Inflammatory macrophage (primary cell): ENCODE measurements around the gene ERC2.

Experiments
- DNase-seq, 2 donors: peaks; one replicate each; pipeline ENCODE4 v3.0.0-alpha.2; 2020 to 2022

Gene ERC2

GRCh38 chr3:55538158-55538557 lies 930.1 kb downstream of the ERC2 start:
- DNase-seq, result no peak

GRCh38 chr3:55537563-55537962 lies 930.7 kb downstream of the ERC2 start:
- no peak for DNase-seq

GRCh38 chr3:55537129-55537528 lies 931.1 kb downstream of the ERC2 start:
- DNase-seq, result no peak

GRCh38 chr3:55534876-55535275 lies 933.4 kb downstream of the ERC2 start:
- DNase-seq, result no peak

DNA sequence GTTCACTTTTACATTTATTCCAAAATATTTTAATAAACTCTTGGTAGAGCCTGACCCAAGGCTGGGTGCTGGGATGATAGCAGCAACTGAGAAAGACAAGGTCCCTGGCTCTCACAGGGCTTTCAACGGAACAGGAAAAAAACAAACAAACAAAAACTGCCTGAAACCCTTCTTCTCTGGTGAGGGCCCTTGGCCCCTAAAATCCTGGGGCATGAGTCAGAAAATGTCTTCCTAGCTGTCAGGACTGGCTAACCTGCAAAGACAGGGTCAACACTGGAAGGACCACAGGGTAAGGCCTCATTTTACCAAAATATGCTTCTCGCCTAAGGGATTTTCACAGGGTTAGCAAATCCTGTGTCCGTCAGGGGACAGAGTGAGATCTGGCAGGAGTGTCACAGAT lies 935.5 kb downstream of the ERC2 start:
- no peak for DNase-seq

- DNase-seq, result no peak
These were observed 936.9 kb downstream of the ERC2 start for GRCh38 chr3:55531321-55531720.

DNA sequence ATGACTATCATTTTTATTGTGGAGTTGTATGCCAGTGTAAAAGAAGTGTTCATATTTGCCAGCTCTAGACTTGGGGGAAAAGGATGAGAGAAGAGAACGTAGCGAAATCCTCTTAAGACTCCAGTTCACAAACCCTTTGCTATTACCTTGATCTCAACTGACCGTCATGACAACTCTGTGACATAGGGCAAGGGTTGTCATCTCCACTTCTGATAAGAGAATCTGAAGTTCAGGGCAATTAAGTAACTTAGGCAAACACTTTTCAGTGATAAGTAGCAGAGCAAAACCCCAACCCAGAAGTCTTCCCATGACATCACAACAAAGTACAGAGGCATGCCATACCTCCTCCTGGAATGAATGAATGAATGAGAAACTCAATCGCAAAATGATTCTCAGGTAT lies 940.9 kb downstream of the ERC2 start:
- DNase-seq, result no peak

DNA sequence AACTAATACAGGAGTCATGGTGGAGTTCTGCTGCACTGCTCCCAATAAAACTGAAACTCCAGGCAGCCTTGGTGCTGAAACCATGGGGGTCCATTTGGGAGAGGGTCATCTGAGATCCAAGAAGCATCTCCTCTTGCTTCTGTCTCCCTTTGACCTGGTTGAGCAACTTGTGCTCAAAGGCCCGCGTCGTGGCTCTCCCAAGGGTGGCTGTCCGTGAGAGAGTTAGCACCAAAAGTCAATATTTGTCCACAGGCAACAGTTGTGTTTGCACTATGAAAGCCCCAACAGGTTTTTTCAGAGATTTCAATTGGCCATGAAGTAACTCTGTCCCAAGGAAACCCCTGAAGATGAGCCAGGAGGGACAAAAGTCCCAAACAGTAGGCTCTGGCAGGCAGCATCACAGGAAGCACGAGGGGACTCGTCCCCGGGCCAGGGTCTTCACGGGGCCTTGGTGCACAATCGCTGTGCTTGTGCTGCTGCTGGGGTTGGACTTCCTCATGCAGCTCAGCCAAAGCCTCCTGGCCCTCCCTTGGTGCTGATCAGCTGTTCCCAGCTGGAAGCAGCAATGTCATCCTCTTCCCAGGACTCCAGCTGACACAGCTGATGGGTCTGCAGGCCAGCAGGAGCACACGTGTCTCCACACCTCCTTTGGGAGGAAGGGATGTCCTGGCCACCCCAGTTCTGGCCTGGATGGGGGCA lies 941.8 kb downstream of the ERC2 start:
- no peak for DNase-seq

DNA sequence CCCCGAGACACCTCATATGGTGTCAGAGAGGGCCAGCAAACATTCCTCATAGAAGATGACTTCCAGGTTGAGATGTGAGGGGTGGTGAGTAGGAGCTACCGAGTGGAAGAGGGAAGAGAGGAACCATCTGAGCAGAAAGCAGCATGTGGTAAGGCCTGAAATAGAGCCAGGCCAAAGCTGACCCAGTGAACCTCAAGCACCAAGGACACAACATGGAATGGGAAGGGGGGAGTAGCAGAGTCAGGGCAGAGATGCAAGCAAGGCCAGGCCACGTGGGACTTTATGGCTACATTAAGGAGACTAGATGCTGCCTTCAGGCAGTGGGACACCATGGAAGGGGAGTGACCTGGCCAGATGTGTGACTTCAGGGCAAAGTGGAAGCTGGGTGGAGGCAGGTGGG lies 942.8 kb downstream of the ERC2 start:
- no peak for DNase-seq

GRCh38 chr3:55524565-55525244 lies 943.6 kb downstream of the ERC2 start:
- no peak for DNase-seq

DNA sequence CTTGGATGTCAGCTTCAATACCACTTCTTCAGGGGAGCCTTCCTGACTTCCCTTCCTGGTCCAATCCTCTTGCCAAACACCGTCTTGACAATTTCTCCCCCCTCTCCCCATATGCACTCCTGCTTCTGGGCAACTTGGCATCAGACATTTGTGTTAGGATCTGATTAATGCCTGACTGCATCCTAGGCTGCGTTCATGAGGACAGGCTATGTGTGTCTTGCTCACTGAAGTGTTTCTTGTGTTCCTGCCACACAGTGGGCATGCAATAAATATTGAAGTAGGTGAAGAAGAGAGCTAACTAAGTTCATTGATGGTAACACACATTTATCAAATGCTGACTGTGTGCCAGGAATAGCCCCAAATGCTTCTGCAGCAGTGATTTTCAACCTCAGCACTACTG lies 944.8 kb downstream of the ERC2 start:
- DNase-seq, result no peak

GRCh38 chr3:55521738-55522421 lies 946.4 kb downstream of the ERC2 start:
- no peak for DNase-seq

DNA sequence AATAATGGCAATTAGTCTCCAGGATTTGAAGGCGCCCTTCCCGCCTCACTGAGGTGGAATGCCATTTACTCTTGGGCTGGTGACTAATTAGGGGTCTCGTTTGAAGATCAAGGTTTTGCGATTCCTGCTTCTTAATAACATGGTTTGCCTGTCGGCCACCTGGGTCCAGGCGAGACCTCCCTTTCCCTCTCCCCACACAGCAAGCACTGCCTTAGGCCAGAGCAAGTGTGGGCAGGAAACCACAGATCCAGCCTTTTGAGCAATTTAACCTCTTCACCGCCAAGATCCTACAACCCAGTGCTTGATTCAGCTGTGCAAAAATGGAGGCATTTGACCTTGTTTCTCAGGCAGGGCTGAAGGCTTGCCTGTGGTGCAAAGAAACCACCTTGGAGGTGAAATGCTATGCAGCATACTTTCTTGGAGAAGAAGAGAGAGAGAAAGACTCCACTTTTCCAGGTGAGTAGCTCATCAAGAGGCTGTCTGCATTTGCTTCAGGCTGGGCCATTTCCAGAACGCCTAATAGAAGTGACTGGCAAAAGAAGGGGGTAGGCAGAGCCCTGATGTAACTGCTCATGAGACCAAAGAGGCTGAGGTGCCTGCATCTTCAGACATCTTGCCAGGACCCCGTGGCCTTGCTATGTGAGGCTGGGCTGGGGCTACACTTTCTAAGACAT lies 947.1 kb downstream of the ERC2 start:
- DNase-seq, result no peak

GRCh38 chr3:55519019-55519418 lies 949.2 kb downstream of the ERC2 start:
- no peak for DNase-seq

- DNase-seq, result no peak
These were observed 949.8 kb downstream of the ERC2 start for GRCh38 chr3:55518451-55518850.

- DNase-seq, result no peak
These were observed 951.8 kb downstream of the ERC2 start for GRCh38 chr3:55516392-55517030.

DNA sequence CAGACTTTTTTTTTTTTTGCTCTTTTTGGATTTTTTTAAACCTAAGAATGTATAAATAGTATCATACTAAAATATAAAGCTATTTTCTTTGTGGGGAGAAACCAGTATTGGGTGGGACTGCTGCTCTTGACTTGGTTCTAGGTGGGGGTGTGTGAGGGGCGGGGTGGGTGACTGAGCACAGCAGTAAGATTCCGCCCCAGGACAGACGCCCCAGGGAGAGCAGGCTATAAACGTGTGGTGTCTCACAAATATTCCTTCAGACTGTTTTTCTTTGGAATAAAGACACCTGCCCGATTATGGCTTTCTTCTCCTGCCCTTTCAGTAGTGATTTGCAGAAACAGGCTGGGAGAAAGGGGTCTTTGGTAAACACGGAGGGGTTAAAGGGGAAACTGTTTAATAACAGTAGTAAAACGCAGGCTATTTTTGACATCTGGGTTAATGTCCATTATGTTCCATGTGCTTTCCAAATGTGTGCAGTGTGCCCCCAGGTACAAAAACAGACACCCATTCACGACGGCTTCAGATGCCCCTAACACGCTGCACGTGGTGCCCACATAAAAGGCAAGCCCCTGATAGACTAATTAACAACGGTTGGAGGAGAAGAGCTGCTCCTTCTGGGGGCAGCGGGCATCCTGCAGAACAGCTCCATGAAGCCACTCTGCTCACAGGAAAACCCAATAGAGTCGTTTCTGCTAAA lies 952.6 kb downstream of the ERC2 start:
- no peak for DNase-seq

DNA sequence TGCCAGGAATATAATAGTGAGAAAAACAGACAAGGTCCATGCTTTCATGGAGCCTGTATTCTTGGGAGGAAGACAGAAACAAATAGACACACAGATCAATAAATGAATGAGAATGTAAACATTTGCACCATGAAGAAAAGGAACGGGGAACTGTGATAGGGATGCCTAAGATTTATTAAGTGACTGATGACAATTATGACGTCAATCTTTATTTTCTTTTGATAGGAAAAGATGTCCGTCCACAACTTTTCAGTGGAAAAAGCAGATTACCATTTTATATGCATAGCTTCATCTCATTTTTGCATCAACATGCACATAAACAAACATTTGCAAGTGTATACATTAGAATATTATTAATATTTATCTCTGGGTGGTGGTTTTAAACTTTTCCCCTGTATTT lies 953.3 kb downstream of the ERC2 start:
- no peak for DNase-seq

DNA sequence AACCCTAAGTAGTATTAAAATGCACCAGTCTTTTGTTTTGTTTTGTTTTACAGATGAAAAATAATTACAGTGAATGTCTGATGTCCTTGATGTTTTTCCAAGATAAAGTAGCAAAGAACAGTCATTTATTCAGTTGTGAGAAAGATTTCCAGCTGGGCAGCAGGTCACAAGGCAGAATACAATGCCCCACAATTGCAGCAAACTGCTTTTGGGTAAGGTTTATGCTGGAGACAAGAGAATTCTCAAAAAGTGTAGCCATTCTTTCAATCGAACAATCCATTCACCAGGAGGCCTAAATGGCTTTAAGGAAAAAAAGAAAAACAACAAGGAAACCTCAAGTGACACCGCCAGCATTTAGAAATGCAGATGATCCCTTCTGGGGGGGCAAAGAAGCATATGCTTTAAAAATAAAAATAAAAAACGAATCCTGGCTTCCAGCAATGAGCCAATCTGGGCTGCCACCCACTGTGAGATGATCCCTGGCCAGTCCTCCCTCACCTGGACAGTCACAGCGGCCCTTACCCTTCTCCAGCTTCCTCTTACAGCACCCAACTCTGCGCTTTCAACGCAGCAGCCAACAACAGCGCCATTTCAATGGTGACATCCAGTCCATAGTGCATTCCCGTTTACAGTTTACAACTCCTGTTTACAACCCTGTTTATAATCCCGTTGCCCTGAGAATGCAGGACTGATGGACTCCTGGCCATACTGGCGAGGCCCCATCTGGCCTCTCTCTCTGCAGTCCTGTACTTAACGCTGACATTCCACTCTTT lies 955.5 kb downstream of the ERC2 start:
- DNase-seq, result no peak

DNA sequence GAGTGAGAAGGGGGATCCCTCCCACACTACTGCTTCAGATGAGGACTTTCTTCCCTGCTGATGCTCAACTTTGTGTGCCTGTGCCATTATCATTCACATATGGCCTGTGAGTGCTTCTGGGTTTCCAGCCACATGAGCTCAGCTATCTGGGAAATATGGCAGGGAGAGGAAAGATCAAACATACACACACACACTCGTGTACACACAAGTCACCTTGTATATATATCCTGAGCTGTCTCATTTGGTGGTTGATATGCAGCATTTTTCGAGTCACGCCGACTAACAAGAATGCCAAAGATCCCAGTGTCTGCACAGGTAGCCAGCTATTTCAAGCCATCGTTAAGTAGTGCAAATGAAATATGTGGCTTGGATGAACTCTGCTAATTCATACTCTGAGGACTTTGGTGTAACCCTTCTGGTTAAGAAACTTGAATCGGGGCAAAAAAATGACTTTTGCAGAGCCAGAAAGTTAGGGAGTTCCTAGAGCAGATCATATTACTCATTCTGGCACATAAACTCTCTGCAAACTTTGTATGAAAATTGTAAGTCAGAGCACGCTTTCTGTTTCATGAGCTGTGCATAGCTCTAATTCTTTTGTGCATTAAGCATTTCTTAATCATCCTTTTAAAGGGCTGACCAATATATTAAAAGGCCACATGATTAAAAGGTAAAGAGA lies 956.2 kb downstream of the ERC2 start:
- no peak for DNase-seq

DNA sequence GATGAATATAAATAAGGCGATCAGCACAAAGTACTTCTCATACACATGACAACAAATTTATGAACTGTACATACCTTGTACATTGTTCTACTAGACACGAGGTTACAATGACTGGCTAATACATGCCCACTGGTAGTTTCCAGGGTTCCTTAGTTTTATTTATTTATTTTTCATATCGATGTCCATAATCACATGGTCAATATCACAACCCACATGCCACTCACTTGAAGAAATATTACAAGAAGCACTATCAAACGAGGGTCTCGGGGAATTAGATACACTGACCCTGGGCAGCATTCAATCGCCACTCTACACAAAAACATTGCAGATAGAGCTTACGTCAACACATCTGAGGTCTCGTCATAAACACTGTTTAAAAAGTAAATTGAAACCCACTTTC lies 959.9 kb downstream of the ERC2 start:
- DNase-seq, result no peak
